GM21390 (cell line): ENCODE results near the gene UBE2B.
"Not testable (repeated sequence)": the region's sequence is repeated elsewhere in the genome, so short reads cannot be mapped to it uniquely, and the experiment has no call there.

ENCODE experiments used
- ATAC-seq: cut with Tn5 transposase; IDR thresholded peaks from one replicate; pipeline ENCODE4 v1.9.1; 2021; ENCODE audit not compliant: unreplicated experiment

The UBE2B gene

GRCh38 chr5:134398609-134399155 lies 27.3 kb downstream of the UBE2B start:
- no peak for ATAC-seq

GRCh38 chr5:134403951-134404350 lies 32.6 kb downstream of the UBE2B start:
- ATAC-seq, result no peak

DNA sequence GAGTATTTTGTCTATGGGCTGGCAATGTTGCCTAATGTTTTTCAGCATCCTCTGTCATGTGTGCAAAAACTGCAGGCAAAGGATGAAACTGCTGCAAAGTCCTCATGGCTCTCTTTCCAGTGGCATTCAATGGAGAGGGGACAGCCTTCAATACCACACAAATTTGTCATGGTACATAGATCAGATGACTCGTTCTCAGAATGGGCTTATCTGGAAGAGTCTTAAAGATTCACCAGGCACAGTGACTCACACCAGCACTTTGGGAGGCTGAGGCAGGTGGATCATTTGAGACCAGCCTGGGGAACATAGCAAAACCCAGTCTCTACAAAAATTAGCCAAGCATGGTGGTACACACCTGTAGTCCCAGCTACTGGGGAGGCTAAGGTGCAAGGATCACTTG lies 35.0 kb downstream of the UBE2B start:
- ATAC-seq, result no peak

- no peak for ATAC-seq
Measured at GRCh38 chr5:134409321-134409720, 38.0 kb downstream of the UBE2B start.

- no peak for ATAC-seq
Measured at GRCh38 chr5:134410822-134411221, 39.5 kb downstream of the UBE2B start.

- ATAC-seq, result no peak
Measured at GRCh38 chr5:134411228-134411545, 39.8 kb downstream of the UBE2B start.

- peak; percentile 97 for ATAC-seq
Measured at GRCh38 chr5:134411546-134412266, 40.3 kb downstream of the UBE2B start, which contains the start of gene CDKN2AIPNL. Gene CDKN2AIPNL, minus strand, starts transcription at chr5:134411881. Its CDS starts 27 bp downstream, at chr5:134411854.

GRCh38 chr5:134413046-134413445 lies 41.7 kb downstream of the UBE2B start:
- ATAC-seq, result no peak

- no peak for ATAC-seq
Measured at GRCh38 chr5:134417707-134418106, 46.3 kb downstream of the UBE2B start.

DNA sequence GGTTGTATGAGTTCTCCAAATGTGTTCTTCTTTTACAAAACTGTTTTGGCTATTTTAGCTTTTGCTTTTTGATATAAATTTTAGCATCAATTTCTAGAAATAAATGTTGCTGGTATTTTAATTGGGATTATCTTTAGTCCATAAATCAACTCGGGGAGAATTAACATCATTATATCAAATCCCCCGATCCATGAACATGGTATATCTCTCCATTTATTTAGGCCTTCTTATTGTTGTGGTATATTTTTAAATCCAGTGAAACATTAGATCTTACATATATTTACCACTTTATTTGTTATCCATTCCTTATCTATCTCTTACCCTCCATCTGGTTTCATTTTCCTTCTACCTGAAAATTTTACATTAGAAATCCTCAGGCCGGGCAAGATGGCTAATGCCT lies 47.6 kb downstream of the UBE2B start:
- no peak for ATAC-seq

DNA sequence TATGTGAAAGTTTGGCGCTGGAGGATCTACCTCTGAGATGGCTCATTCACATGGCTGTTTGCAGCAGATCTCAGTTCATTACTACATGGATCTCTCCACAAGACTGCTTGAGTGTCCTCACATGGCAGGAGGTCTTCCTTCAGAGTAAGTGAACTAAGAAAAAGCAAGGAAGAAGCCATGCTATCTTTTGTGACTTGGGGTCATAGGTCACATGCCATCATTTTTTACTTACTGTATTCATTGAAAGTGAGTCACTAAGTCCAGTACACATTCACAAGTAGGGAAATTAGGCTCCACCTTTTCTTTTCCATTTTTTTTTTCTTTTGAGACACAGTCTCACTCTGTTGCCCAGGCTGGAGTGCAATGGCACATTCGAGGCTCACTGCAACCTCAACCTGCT lies 49.0 kb downstream of the UBE2B start:
- ATAC-seq, result no peak

DNA sequence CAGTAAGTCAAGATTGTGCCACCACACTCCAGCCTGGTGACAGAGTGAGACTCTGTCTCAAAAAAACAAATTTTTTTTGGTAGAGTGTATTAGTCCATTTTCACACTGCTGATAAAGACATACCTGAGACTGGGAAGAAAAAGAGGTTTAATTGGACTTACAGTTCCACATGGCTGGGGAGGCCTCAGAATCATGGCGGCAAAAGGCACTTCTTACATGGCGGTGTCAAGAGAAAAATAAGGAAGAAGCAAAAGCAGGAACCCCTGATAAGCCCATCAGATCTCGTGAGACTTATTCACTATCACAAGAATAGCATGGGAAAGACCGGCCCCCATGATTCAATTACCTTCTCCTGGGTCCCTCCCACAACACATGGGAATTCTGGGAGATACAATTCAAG lies 49.7 kb downstream of the UBE2B start:
- not testable (repeated sequence) for ATAC-seq

DNA sequence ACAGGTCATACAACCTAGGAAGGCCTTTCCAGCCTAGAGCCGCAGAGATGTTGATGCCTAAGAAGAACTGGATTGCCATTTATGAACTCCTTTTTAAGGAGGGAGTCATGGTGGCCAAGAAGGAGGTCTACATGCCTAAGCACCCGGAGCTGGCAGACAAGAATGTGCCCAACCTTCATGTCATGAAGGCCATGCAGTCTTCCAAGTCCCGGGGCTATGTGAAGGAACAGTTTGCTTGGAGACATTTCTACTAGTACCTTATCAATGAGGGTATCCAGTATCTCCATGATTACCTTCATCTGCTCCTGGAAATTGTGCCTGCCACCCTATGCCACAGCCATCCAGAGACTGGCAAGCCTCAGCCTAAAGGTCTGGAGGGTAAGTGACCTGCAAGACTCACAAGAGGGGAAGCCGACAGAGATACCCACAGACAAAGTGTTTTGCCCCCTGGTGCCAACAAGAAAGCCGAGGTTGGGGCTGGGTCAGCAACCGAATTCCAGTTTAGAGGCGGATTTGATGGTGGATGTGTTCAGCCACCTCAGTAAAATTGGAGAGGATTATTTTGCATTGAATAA lies 51.5 kb downstream of the UBE2B start:
- ATAC-seq, result no peak

- ATAC-seq, result no peak
Measured at GRCh38 chr5:134423376-134423775, 52.0 kb downstream of the UBE2B start.

GRCh38 chr5:134426361-134426760 lies 55.0 kb downstream of the UBE2B start:
- ATAC-seq, result no peak

DNA sequence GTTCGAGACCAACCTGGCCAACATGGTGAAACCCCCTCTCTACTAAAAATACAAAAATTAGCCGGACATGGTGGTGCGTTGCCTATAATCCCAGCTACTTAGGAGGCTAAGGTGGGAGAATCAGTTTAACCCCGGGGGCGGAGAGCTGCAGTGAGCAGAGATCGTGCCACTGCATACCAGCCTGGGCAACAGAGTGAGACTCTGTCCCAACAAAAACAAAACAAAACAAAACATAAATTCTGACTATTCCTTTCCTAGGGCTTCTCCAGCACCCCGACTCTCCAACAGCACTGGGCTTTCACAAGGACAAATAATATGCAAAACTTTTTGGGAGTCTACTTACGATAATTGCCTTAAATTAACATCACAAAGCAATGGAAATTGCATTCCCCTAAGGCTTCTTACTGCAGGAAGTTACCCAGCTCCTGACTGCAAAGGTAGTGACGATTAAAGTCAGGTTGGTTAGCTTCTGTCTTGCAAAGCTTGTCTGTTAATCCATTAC lies 56.2 kb downstream of the UBE2B start:
- no peak for ATAC-seq

GRCh38 chr5:134430001-134430569 lies 58.7 kb downstream of the UBE2B start:
- ATAC-seq, result no peak

DNA sequence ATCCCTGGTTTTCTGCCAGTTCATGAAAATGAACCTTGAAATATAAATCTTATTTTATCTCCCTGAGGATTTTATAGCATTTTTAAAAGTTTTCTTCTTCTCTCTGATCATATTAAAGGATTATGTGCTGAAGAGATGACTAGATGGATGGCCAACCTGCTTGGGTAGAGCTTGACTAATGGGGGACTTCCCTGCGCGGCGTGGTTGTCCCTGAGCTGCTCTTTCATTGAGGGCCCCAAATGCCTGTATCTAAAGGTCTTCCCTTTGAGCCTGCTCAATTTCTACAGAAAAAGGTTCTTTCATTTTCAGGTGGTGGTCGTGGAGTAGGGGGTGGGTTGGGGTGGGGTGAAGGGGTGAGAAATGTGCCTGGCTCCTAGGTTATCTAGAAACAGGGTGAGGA lies 60.8 kb downstream of the UBE2B start:
- ATAC-seq, result no peak

DNA sequence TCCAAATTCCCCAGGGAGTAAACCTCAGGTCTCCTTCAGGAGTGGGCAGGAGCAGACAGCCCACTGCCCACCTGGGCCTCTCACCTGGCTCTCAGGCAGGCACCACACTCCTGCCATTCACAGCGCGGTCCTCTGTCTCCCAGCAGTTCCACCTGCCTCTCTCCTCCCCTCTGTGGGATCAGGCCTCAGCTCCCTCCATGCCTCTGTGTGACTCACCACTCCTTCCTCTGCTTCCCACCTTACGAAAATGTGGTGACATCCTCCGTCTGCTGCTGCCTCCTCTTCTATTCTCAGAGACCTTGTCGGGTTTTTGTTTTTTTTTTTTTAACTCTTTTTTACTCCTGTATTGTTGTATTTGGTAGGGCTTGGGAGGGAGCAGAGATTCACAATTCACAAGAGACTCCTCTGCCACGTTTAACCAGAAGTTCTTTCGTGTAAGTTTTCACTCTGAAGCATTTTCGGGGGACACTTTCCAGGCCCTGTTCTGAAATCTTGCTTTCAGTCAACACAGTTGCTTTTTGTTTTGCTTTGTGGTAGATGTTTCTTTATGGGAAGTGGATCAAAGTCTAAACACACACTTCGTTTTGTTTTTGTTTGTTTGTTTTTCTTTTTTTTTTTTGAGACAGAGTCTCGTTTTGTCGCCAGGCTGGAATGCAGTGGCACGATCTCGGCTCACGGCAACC lies 61.4 kb downstream of the UBE2B start:
- ATAC-seq, result no peak

DNA sequence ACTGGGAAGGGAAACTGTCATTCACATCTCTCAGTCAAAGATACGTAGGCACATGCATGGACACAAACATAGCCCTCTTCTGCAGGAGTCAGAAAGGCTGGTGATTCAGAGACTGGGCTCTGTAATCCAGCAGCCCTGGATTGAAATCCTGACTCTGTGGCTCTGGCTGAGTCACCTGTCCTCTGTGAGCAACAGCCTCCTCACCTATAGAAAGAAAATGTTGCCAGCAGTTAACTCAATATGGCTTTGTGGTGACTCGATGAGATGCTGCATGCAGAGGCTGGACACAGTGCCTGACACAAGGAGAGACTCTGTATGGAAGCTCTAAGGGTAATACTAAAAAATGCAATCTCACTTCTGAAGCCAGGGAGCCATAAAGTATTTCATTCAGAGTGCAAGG lies 64.2 kb downstream of the UBE2B start:
- ATAC-seq, result no peak

DNA sequence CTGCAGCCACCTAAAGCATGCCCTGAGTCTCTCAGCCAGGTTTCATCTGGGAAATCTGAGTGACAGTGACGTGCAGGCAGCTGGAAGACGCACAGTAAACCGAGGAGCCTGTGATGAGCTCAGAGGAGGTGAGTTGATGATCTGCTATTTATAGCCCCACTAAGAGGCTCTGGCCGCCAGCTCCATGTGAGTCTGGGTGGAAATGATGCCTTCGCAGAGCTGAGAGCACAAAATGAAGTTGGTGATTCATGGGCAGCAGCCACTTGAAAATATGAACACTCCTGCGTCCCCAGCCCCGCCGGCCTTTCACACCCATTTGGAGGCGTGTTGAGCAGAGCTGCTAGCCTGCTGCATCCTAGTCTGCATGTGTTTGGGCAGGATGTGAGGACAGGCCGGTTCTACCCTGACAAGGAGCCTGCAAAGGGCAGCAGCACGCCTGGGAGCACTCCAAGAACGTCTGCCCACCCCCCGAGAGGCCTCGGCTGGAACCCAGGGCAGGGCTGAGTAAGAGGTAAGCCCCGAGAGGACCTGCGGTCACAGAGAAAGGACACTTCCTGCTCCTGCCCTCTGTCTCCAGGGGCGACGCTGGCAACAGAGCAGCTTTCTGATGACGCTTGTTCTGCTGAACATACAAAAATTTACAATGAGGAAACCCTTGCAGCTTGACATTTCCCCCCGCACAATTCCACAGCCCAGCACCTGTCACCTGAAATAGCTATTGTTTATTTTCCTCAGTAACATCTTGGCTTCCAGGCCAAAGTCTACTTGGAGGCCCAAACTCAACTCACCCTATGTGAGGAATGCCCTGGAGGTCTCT lies 65.4 kb downstream of the UBE2B start:
- ATAC-seq, result peak; percentile 81
